ENCODE measurements around the gene PRKN.

DNA sequence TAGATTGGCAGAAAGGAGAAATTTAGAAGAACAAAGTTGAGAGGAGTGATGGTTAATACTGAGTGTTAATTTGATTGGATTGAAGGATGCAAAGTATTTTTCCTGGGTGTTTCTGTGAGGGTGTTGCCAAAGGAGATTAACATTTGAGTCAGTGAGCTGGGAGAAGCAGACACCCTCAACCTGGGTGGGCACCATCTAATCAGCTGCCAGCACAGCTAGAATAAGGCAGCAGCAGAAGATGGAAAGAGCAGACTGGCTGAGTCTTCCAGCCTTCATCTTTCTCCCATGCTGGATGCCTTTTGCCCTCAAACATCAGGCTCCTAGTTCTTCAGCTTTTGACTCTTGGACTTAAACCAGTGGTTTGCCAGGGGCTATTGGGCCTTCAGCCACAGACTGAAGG, 1016.1 kb downstream of the PRKN start:
- TF ChIP-seq, protein P1, sequence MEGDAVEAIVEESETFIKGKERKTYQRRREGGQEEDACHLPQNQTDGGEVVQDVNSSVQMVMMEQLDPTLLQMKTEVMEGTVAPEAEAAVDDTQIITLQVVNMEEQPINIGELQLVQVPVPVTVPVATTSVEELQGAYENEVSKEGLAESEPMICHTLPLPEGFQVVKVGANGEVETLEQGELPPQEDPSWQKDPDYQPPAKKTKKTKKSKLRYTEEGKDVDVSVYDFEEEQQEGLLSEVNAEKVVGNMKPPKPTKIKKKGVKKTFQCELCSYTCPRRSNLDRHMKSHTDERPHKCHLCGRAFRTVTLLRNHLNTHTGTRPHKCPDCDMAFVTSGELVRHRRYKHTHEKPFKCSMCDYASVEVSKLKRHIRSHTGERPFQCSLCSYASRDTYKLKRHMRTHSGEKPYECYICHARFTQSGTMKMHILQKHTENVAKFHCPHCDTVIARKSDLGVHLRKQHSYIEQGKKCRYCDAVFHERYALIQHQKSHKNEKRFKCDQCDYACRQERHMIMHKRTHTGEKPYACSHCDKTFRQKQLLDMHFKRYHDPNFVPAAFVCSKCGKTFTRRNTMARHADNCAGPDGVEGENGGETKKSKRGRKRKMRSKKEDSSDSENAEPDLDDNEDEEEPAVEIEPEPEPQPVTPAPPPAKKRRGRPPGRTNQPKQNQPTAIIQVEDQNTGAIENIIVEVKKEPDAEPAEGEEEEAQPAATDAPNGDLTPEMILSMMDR (IDR thresholded peaks at IDR 0.05; ENCODE audit: poor library complexity) = no peak
- no peak for TF ChIP-seq EZH2 (IDR thresholded peaks at IDR 0.05; ENCODE audit: borderline replicate concordance)
- no peak for TF ChIP-seq EZH2phosphoT487 (IDR thresholded peaks at IDR 0.05; ENCODE audit: low read depth, severe bottlenecking, unreplicated experiment)
